Activated CD8-positive, alpha-beta T cell treated with anti-CD3 and anti-CD28 coated beads for 36 hours (primary cell): ENCODE measurements around the gene SEMG1. TPM values are rescaled to one million over a fixed set of nuclear protein-coding genes. Genes with fewer than 3 reads are reported as not detected.

ENCODE experiments used
- ATAC-seq: fragments of 200-7000 bp; cut with Tn5 transposase; one replicate; pipeline ENCODE4 v1.10.0; 2021; ENCODE audit warnings: mild to moderate bottlenecking, moderate library complexity
- CTCF ChIA-PET: fragments of 350-600 bp; sonication (Branson Sonifier 250); formaldehyde crosslinking; loops from one replicate; lab custom pipeline; 2021; ENCODE audit warnings: antibody characterized with exemption; lab: Charles Lee
- POLR2A ChIA-PET: fragments of 350-600 bp; sonication (Branson Sonifier 250); formaldehyde crosslinking; loops from one replicate; lab custom pipeline; 2021; ENCODE audit warnings: antibody characterized with exemption; lab: Charles Lee
- DNase-seq: peaks from one replicate; pipeline ENCODE4 v3.0.0-alpha.2; 2020
- H3K27ac Mint-ChIP-seq: one replicate; pipeline ENCODE4 v1.8.0; 2021; ENCODE audit warnings: mild to moderate bottlenecking, mixed read lengths
- H3K27me3 Mint-ChIP-seq: one replicate; pipeline ENCODE4 v1.8.0; 2021; ENCODE audit warnings: mixed read lengths
- H3K36me3 Mint-ChIP-seq: one replicate; pipeline ENCODE4 v1.8.0; 2021; ENCODE audit warnings: low read depth, mixed read lengths
- H3K4me1 Mint-ChIP-seq: one replicate; pipeline ENCODE4 v1.8.0; 2021; ENCODE audit warnings: low read depth, mixed read lengths
- H3K4me3 Mint-ChIP-seq: one replicate; pipeline ENCODE4 v1.8.0; 2021; ENCODE audit warnings: mild to moderate bottlenecking, moderate library complexity, mixed read lengths
- H3K9me3 Mint-ChIP-seq: one replicate; pipeline ENCODE4 v1.8.0; 2021; ENCODE audit warnings: mixed read lengths
- intact Hi-C: fragments of 100-400 bp; cut with micrococcal nuclease; formaldehyde crosslinking; loops from one replicate; pipeline ENCODE4 v1.10.0; 2022
- total RNA-seq, 2 experiments: library from RNA; stranded (reverse); gene quantifications; one replicate each; pipeline ENCODE4 v1.2.3, GENCODE V29; 2021
- TF ChIP-seq, protein P1 (sequence below): fragments of 200-600 bp; IDR thresholded peaks from one replicate; pipeline ENCODE4 v1.8.0; 2022; ENCODE audit warnings: antibody characterized with exemption, mild to moderate bottlenecking

The SEMG1 gene
- total RNA-seq, 2 experiments from 2014 or later: not detected

DNA sequence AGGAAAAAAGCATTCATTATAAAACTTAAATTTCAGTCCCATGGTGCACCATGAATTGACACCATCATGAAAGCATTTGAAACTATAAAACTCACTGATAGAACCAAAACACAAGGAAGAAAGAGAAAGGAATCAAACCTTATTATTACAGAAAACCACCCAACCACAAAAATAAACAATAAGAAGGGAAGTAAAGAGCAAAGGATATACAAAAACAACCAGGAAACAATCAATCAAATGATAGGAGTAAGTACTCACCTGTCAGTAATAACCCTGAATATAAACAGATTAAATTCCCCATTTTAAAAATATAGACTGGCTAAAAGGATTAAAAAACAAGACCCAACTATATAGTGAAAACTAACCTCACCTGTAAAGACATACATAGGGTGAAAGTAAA is 41.8 kb downstream of the SEMG1 start:
- Mint-ChIP-seq H3K4me1 (no peaks in the 10 kb centered on the region), H3K27ac (no peak overlapping the region), H3K4me3 (no peak overlapping the region), H3K27me3 (peaks cover 45% of the 10 kb centered on the region), H3K36me3 (no peaks in the 10 kb centered on the region), H3K9me3 (no peaks in the 10 kb centered on the region)
- ChIA-PET CTCF (no interaction called here), POLR2A (no interaction called here)
- TF ChIP-seq, protein P1, sequence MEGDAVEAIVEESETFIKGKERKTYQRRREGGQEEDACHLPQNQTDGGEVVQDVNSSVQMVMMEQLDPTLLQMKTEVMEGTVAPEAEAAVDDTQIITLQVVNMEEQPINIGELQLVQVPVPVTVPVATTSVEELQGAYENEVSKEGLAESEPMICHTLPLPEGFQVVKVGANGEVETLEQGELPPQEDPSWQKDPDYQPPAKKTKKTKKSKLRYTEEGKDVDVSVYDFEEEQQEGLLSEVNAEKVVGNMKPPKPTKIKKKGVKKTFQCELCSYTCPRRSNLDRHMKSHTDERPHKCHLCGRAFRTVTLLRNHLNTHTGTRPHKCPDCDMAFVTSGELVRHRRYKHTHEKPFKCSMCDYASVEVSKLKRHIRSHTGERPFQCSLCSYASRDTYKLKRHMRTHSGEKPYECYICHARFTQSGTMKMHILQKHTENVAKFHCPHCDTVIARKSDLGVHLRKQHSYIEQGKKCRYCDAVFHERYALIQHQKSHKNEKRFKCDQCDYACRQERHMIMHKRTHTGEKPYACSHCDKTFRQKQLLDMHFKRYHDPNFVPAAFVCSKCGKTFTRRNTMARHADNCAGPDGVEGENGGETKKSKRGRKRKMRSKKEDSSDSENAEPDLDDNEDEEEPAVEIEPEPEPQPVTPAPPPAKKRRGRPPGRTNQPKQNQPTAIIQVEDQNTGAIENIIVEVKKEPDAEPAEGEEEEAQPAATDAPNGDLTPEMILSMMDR: no peak
- no peak for DNase-seq
- ATAC-seq: no peak
- intact Hi-C loops: no loop called here

DNA sequence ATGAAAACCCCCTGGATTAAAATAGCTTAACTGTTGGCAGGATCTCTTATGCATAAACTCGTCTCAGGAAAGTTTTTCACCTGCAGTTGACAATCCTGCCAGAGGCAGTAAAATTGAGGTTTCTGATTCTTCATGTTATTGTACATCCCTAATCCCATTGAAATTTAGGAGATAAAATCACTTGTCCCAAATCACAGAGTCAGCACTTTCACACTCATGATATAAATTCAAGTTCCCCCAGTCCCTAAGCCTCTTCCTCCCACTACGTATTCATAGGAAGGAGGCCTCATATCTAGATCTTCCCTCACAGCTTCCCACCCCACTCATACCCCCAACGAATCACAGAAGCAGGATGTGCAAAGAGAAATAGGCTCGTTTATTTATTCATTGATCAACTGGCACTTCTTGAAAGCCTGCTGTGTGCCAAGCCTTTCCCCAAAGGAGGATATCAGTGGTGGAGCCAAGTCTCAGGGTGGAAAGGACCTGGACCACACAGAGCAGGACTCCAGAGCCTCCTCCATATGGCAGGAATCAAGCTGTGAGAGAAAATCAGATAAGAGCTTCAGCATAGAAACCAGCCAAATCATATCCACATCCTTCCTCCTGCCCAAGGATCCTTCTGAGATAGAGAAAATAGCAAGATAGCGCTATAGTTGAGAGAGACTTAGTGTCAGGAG is 45.2 kb downstream of the SEMG1 start:
- no peaks in the 10 kb centered on the region for H3K36me3 Mint-ChIP-seq
- ChIA-PET POLR2A (interaction anchor here (0.7 kb wide), 1 partner anchor 10 kb away, joined by 3 read pairs; no protein-coding TSS in a partner anchor), CTCF (no interaction called here)
- ATAC-seq (no peak), DNase-seq (no peak)
- no peak overlapping the region for H3K27ac Mint-ChIP-seq
- TF ChIP-seq, protein P1: no peak
- H3K9me3 Mint-ChIP-seq: no peaks in the 10 kb centered on the region
- no peak overlapping the region for H3K4me3 Mint-ChIP-seq
- H3K27me3 Mint-ChIP-seq: peaks cover 33% of the 10 kb centered on the region
- H3K4me1 Mint-ChIP-seq: no peaks in the 10 kb centered on the region
- intact Hi-C loops: no loop called here

DNA sequence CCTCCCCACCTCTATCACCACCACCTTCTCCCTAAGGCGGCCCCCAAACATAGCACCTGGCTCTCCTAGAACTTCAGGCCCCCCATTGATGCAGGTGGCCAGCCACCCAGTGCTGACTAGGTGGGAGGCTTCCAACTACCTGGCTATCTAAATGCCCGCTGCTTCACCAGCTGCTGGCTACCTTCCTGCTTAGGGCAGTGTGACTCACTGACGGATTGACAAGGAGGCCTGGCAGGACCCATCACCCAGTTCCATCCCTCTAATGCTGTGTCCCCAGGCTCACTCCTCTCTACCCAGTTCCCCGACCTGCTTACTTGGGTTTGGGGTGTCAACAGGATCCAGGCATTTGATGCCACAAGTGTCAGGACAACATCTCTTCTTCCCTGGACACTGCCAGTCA is 46.4 kb downstream of the SEMG1 start:
- POLR2A ChIA-PET: interaction anchor here (0.5 kb wide), 1 partner anchor 1198 kb away, joined by 3 read pairs; no protein-coding TSS in a partner anchor
- no peaks in the 10 kb centered on the region for H3K9me3 Mint-ChIP-seq
- peaks cover 23% of the 10 kb centered on the region for H3K27me3 Mint-ChIP-seq
- TF ChIP-seq, protein P1: no peak
- ATAC-seq (no peak), DNase-seq (no peak)
- H3K4me1 Mint-ChIP-seq: no peaks in the 10 kb centered on the region
- intact Hi-C loops: no loop called here
- no peak overlapping the region for H3K4me3 Mint-ChIP-seq
- H3K36me3 Mint-ChIP-seq: no peaks in the 10 kb centered on the region
- CTCF ChIA-PET: interaction anchor here (0.7 to 1.4 kb wide), 2 partner anchors 115 to 1813 kb away, joined by 3 to 5 read pairs; no protein-coding TSS in a partner anchor
- no peak overlapping the region for H3K27ac Mint-ChIP-seq

DNA sequence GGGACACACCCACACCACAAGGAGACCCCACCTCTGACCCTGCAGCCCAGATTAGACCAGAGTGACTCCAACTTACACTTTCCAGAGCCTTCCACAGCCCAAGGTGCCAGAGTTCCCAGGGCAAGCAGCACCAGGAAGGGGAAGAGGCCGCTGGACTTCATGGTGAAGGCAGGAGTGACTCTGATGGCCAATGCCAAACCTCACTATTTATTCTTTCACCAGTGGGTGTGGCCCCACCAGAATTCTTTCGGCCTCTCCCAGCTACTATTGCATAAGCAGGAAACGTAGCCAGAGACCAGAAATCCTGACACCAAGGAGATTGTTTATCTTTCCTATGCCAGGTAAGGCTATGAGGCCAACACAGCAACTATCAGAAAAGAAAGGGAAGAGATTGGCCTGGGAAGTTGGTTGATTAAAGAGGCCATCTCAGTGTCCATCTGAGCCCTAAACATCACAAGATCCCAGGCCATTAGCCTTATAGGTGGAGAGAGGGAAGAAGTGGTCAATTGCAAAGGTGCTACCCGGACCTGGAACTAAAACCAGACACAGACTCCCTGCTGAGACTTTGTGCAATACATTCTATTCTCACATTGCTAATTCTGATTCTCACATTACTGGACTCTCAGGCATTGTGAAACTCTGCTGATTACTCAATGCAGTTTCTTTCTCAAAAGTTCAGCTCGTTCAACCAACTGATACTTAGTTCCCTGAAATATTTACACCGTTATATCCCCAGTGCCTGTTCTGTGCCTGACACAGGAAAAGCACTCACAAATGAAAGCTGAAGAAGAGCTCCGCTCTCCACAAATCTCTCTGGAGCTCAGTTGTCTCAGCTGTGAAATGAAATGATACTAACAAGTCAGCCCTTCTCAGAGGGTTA is 47.8 kb downstream of the SEMG1 start, which contains the start of gene SLPI:
Gene SLPI (minus strand): TSS at position 182 of the 880 bp plus-strand sequence. CDS start 21 bp downstream, at position 161.
- Mint-ChIP-seq H3K4me1 (no peaks in the 10 kb centered on the region), H3K27me3 (peaks cover 21% of the 10 kb centered on the region), H3K9me3 (no peaks in the 10 kb centered on the region), H3K36me3 (no peaks in the 10 kb centered on the region), H3K27ac (no peak within 1 kb of the TSS), H3K4me3 (no peak within 1 kb of the TSS)
- POLR2A ChIA-PET: no interaction called here
- TF ChIP-seq, protein P1: no peak
- no peak for ATAC-seq
- intact Hi-C loops: no loop called here
- no peak for DNase-seq
- CTCF ChIA-PET: interaction anchor here (0.6 to 1.8 kb wide), 5 partner anchors 19 to 116 kb away, joined by 3 to 4 read pairs (median 4); no protein-coding TSS in a partner anchor
